Measurements from ENCODE around the gene PLLP. TPM values are rescaled to one million over a fixed set of nuclear protein-coding genes. Genes with fewer than 3 reads are reported as not detected.

PLLP gene
- total RNA-seq, 4 donors from 2014 or later: 15.5 to 38.5 (median 31.5) TPM

- DNase-seq: no peak
- no peak for TF ChIP-seq CTCF (IDR thresholded peaks at IDR 0.05)
- Histone ChIP-seq H3K4me3 (peak overlapping the region; percentile 64 to 73 (median 70)), H3K36me3 (no peaks in the 10 kb centered on the region), H3K27ac (peak overlapping the region in 3 of 4 donors; percentile 76 to 85 (median 78)), H3K9me3 (no peaks in the 10 kb centered on the region), H3K27me3 (peaks cover 0 to 19% (median 0%) of the 10 kb centered on the region in 4 donors), H3K4me1 (peaks cover 13 to 53% (median 31%) of the 10 kb centered on the region in 3 donors)
- intact Hi-C loops (cut with DNase I): loop anchor here (10.0 kb wide), 1 partner anchor 190 kb away; the partner anchor contains the start of gene CPNE2
- WGBS, 2 donors: 28 to 47% methylated on average over 8 to 11 of the region's 22 CpGs
These were observed 486 bp upstream of the PLLP start for GRCh38 chr16:57284952-57285363.

GRCh38 chr16:57283959-57284208 is 588 bp downstream of the PLLP start:
- H3K27me3 ChIP-seq: peaks cover 0 to 19% (median 0%) of the 10 kb centered on the region in 4 donors
- intact Hi-C loops (cut with DNase I): loop anchor here (10.0 kb wide), 1 partner anchor 189 kb away; the partner anchor contains the start of gene CPNE2
- H3K4me3 ChIP-seq: peak overlapping the region; percentile 64 to 73 (median 70)
- WGBS, 2 donors: 16 to 23% methylated on average over 4 to 7 of the region's 14 CpGs
- no peaks in the 10 kb centered on the region for H3K36me3 ChIP-seq
- TF ChIP-seq CTCF (IDR thresholded peaks at IDR 0.05): no peak
- no peak for TF ChIP-seq POLR2A (IDR thresholded peaks at IDR 0.05)
- H3K9me3 ChIP-seq: no peaks in the 10 kb centered on the region
- peaks cover 13 to 64% (median 32%) of the 10 kb centered on the region in 3 donors for H3K4me1 ChIP-seq
- no peak for DNase-seq
- peak overlapping the region; percentile 34 to 85 (median 77) for H3K27ac ChIP-seq

GRCh38 chr16:57283214-57283958 is 1.1 kb downstream of the PLLP start:
- Histone ChIP-seq H3K27me3 (peaks cover 0 to 19% (median 0%) of the 10 kb centered on the region in 4 donors), H3K4me1 (peaks cover 13 to 69% (median 32%) of the 10 kb centered on the region in 3 donors), H3K36me3 (no peaks in the 10 kb centered on the region), H3K4me3 (peak overlapping the region; percentile 64 to 73 (median 70)), H3K27ac (peak overlapping the region; percentile 34 to 85 (median 77)), H3K9me3 (no peaks in the 10 kb centered on the region)
- TF ChIP-seq POLR2A (IDR thresholded peaks at IDR 0.05): no peak
- no peak for TF ChIP-seq CTCF (IDR thresholded peaks at IDR 0.05)
- intact Hi-C loops (cut with DNase I): loop anchor here (10.0 kb wide), 1 partner anchor 189 kb away; the partner anchor contains the start of gene CPNE2
- 51% methylated on average over 7 to 16 of the region's 24 CpGs for WGBS, 2 donors
- no peak for DNase-seq

GRCh38 chr16:57282510-57283213 is 1.8 kb downstream of the PLLP start:
- 61 to 68% methylated on average over 8 of the region's 8 CpGs for WGBS, 2 donors
- H3K9me3 ChIP-seq: no peaks in the 10 kb centered on the region
- DNase-seq: no peak
- H3K4me3 ChIP-seq: peak overlapping the region in 3 of 4 donors; percentile 64 to 73 (median 72)
- H3K4me1 ChIP-seq: peaks cover 14 to 76% (median 37%) of the 10 kb centered on the region in 3 donors
- H3K27ac ChIP-seq: peak overlapping the region in 3 of 4 donors; percentile 76 to 85 (median 78)
- no peaks in the 10 kb centered on the region for H3K36me3 ChIP-seq
- peaks cover 0 to 19% (median 0%) of the 10 kb centered on the region in 4 donors for H3K27me3 ChIP-seq
- TF ChIP-seq POLR2A (IDR thresholded peaks at IDR 0.05): no peak
- TF ChIP-seq CTCF (IDR thresholded peaks at IDR 0.05): no peak
- intact Hi-C loops (cut with DNase I): loop anchor here (10.0 kb wide), 1 partner anchor 188 kb away; the partner anchor contains the start of gene CPNE2

GRCh38 chr16:57281791-57282190 is 2.7 kb downstream of the PLLP start:
- DNase-seq: no peak
- peaks cover 0 to 19% (median 0%) of the 10 kb centered on the region in 4 donors for H3K27me3 ChIP-seq
- H3K9me3 ChIP-seq: no peaks in the 10 kb centered on the region
- peaks cover 22 to 85% (median 45%) of the 10 kb centered on the region in 3 donors for H3K4me1 ChIP-seq
- intact Hi-C loops (cut with DNase I): loop anchor here (10.0 kb wide), 1 partner anchor 187 kb away; the partner anchor contains the start of gene CPNE2
- TF ChIP-seq CTCF (IDR thresholded peaks at IDR 0.05) (no peak), POLR2A (IDR thresholded peaks at IDR 0.05) (no peak)
- no peak overlapping the region for H3K4me3 ChIP-seq
- no peaks in the 10 kb centered on the region for H3K36me3 ChIP-seq
- 88 to 90% methylated on average over 3 of the region's 3 CpGs for WGBS, 2 donors
- peak overlapping the region in 1 of 4 donors; percentile 85 for H3K27ac ChIP-seq

Data from esophagus squamous epithelium (tissue), 5 donors.